SH-SY5Y (cell line): ENCODE measurements around the gene ADK.

ENCODE experiments used
- GATA2 ChIP-seq: IDR thresholded peaks from 2 replicates; pipeline ENCODE4 v1.6.1; 2011; ENCODE audit warnings: mild to moderate bottlenecking, low read depth, low read length
- GATA3 ChIP-seq: IDR thresholded peaks from 2 replicates; pipeline ENCODE4 v1.6.1; 2011; ENCODE audit warnings: low read depth, mild to moderate bottlenecking, low read length, moderate library complexity

DNA sequence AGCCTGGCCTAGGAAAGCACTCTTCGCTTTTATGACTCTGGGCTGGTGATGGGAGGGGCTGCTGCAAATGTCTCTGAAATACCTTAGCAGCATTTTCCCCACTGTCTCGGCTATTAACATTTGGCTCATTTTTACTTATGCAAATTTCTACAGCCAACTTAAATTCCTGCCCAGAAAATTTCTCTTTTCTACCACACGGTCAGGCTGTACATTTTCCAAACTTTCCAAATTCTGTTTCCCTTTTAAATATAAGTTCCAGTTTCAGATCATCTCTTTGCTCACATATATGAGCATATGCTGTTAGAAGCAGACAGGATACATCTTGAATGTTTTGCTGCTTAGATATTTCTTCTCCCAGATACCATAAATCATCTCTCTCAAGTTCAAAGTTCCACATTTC, 332.3 kb downstream of the ADK start:
- TF ChIP-seq GATA2, result no peak
- TF ChIP-seq GATA3, result no peak
